K562 (cell line): ENCODE data around the gene CACNA1E.

Experiments
- HDAC1 ChIP-seq, 2 experiments: fragments of 450-650 bp; IDR thresholded peaks; 2 replicates each; pipeline ENCODE4 v1.6.1; 2016 to 2017; ENCODE audit warnings: inconsistent platforms in 1 of 2, mild to moderate bottlenecking in 1 of 2, moderate library complexity in 1 of 2
- PKNOX1 ChIP-seq: fragments of 450-650 bp; IDR thresholded peaks from 2 replicates; pipeline ENCODE4 v1.6.1; 2016
- ZNF23 ChIP-seq: fragments of 250-450 bp; sonication (Bioruptor Pico); IDR thresholded peaks from 2 replicates; pipeline ENCODE4 v1.4.0; 2020; ENCODE audit warnings: mild to moderate bottlenecking
- TF ChIP-seq, protein P1 (sequence below), 3 experiments: IDR thresholded peaks in 2 of 3; conservative IDR thresholded peaks in 1 of 3; 2 replicates each; pipeline ENCODE4 v1.5.1; 2011 to 2012; ENCODE audit warnings: low read length in 3 of 3, mild to moderate bottlenecking in 3 of 3, control low read depth in 2 of 3, improper control_type of control experiment in 1 of 3, inconsistent platforms in 1 of 3, low read depth in 1 of 3, mixed read lengths in 1 of 3, moderate library complexity in 1 of 3; ENCODE audit not compliant: insufficient read depth in 2 of 3

- TF ChIP-seq, protein P1, sequence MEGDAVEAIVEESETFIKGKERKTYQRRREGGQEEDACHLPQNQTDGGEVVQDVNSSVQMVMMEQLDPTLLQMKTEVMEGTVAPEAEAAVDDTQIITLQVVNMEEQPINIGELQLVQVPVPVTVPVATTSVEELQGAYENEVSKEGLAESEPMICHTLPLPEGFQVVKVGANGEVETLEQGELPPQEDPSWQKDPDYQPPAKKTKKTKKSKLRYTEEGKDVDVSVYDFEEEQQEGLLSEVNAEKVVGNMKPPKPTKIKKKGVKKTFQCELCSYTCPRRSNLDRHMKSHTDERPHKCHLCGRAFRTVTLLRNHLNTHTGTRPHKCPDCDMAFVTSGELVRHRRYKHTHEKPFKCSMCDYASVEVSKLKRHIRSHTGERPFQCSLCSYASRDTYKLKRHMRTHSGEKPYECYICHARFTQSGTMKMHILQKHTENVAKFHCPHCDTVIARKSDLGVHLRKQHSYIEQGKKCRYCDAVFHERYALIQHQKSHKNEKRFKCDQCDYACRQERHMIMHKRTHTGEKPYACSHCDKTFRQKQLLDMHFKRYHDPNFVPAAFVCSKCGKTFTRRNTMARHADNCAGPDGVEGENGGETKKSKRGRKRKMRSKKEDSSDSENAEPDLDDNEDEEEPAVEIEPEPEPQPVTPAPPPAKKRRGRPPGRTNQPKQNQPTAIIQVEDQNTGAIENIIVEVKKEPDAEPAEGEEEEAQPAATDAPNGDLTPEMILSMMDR (IDR thresholded peaks at IDR 0.05 in 2 of 3, conservative IDR thresholded peaks at IDR 0.05 in 1 of 3; ENCODE audit: insufficient read depth in 2 of 3, low read depth in 1 of 3, low read length in 3 of 3) = no peak
- TF ChIP-seq PKNOX1 = no peak
- no peak for TF ChIP-seq ZNF23 (CRISPR knock-in tag)
- no peak for TF ChIP-seq HDAC1 (IDR thresholded peaks at IDR 0.05)
These were observed 30.6 kb upstream of the CACNA1E start for GRCh38 chr1:181452746-181453145.
